ENCODE data around the gene PRDX5. TPM values are rescaled to one million over a fixed set of nuclear protein-coding genes. Genes with fewer than 3 reads are reported as not detected.
A peak's percentile ranks its signal among the peaks of the same experiment; 100 is the strongest.

PRDX5 gene
- total RNA-seq, 1 experiment from 2014 or later: 206 TPM

- DNase-seq (ENCODE audit: low spot score): no peak
- POLR2A ChIA-PET (ENCODE audit: low non-redundant PET): interaction anchor here (0.6 to 0.7 kb wide), 2 partner anchors 20 to 1443 kb away, joined by 4 to 13 read pairs; no protein-coding TSS in a partner anchor
- Histone ChIP-seq H3K27me3 (replicated peaks; ENCODE audit: insufficient read depth, low read depth, low read length, poor library complexity) (no peaks in the 10 kb centered on the region), H3K4me1 (ENCODE audit: insufficient read depth, low read length, poor library complexity, severe bottlenecking) (no peaks in the 10 kb centered on the region), H3K4me3 (ENCODE audit: low read depth, low read length, poor library complexity, severe bottlenecking) (no peak overlapping the region), H3K27ac (ENCODE audit: low read depth, low read length, poor library complexity, severe bottlenecking) (peak overlapping the region; percentile 26), H3K36me3 (ENCODE audit: insufficient read depth, low read length, poor library complexity, severe bottlenecking) (no peaks in the 10 kb centered on the region), H3K9me3 (ENCODE audit: low read depth, low read length, poor library complexity, severe bottlenecking) (no peaks in the 10 kb centered on the region)
- intact Hi-C loops (cut with micrococcal nuclease; ENCODE audit: unreplicated experiment): no loop called here
- no TSS peak for BruUV-seq (replicated peaks)
- TF ChIP-seq EZH2 (IDR thresholded peaks at IDR 0.05; ENCODE audit: borderline replicate concordance, low read depth, low read length, poor library complexity, severe bottlenecking) (no peak), CTCF (conservative IDR thresholded peaks at IDR 0.05; ENCODE audit: low read depth, low read length) (no peak)
- CTCF ChIA-PET: interaction anchor here (1.5 kb wide), 1 partner anchor 20 kb away, joined by 3 read pairs; the partner anchor contains the start of genes PRDX5 and TRMT112
Measured at GRCh38 chr11:64337538-64338249, 19.8 kb downstream of the PRDX5 start.

- intact Hi-C loops (cut with micrococcal nuclease; ENCODE audit: unreplicated experiment): no loop called here
- POLR2A ChIA-PET (ENCODE audit: low non-redundant PET): interaction anchor here (0.7 kb wide), 1 partner anchor 19 kb away, joined by 13 read pairs; no protein-coding TSS in a partner anchor
Measured at GRCh38 chr11:64338716-64339115, 20.8 kb downstream of the PRDX5 start.

GRCh38 chr11:64339286-64339685, 21.4 kb downstream of the PRDX5 start:
- intact Hi-C loops (cut with micrococcal nuclease; ENCODE audit: unreplicated experiment): no loop called here
- ChIA-PET POLR2A (ENCODE audit: low non-redundant PET) (no interaction called here), CTCF (interaction anchor here (0.7 kb wide), 1 partner anchor 32 kb away, joined by 16 read pairs; no protein-coding TSS in a partner anchor)
- H3K27me3 ChIP-seq (replicated peaks; ENCODE audit: insufficient read depth, low read depth, low read length, poor library complexity): no peaks in the 10 kb centered on the region
- H3K4me3 ChIP-seq (ENCODE audit: low read depth, low read length, poor library complexity, severe bottlenecking): no peak overlapping the region
- H3K4me1 ChIP-seq (ENCODE audit: insufficient read depth, low read length, poor library complexity, severe bottlenecking): no peaks in the 10 kb centered on the region
- no TSS peak for BruUV-seq (replicated peaks)
- H3K36me3 ChIP-seq (ENCODE audit: insufficient read depth, low read length, poor library complexity, severe bottlenecking): no peaks in the 10 kb centered on the region
- no peak overlapping the region for H3K27ac ChIP-seq (ENCODE audit: low read depth, low read length, poor library complexity, severe bottlenecking)
- TF ChIP-seq EZH2 (IDR thresholded peaks at IDR 0.05; ENCODE audit: borderline replicate concordance, low read depth, low read length, poor library complexity, severe bottlenecking) (no peak), CTCF (conservative IDR thresholded peaks at IDR 0.05; ENCODE audit: low read depth, low read length) (no peak)
- H3K9me3 ChIP-seq (ENCODE audit: low read depth, low read length, poor library complexity, severe bottlenecking): no peaks in the 10 kb centered on the region
- no peak for DNase-seq (ENCODE audit: low spot score)

More at GRCh38 chr11:64338716-64339115, 20.8 kb downstream of the PRDX5 start:
- Histone ChIP-seq H3K27me3 (replicated peaks; ENCODE audit: insufficient read depth, low read depth, low read length, poor library complexity) (no peaks in the 10 kb centered on the region), H3K4me1 (ENCODE audit: insufficient read depth, low read length, poor library complexity, severe bottlenecking) (no peaks in the 10 kb centered on the region), H3K27ac (ENCODE audit: low read depth, low read length, poor library complexity, severe bottlenecking) (no peak overlapping the region), H3K36me3 (ENCODE audit: insufficient read depth, low read length, poor library complexity, severe bottlenecking) (no peaks in the 10 kb centered on the region), H3K4me3 (ENCODE audit: low read depth, low read length, poor library complexity, severe bottlenecking) (no peak overlapping the region), H3K9me3 (ENCODE audit: low read depth, low read length, poor library complexity, severe bottlenecking) (no peaks in the 10 kb centered on the region)
- no peak for DNase-seq (ENCODE audit: low spot score)
- BruUV-seq (replicated peaks): no TSS peak
- CTCF ChIA-PET: interaction anchor here (0.7 to 1.5 kb wide), 2 partner anchors 21 to 33 kb away, joined by 3 to 16 read pairs; partner anchors contain the start of genes PRDX5 and TRMT112
- TF ChIP-seq EZH2 (IDR thresholded peaks at IDR 0.05; ENCODE audit: borderline replicate concordance, low read depth, low read length, poor library complexity, severe bottlenecking) (no peak), CTCF (conservative IDR thresholded peaks at IDR 0.05; ENCODE audit: low read depth, low read length) (no peak)
